DOHH2 (cell line): ENCODE data around the gene EPHA10.

Experiments used
- CTCF ChIP-seq: fragments of 200-600 bp; sonication (generic); IDR thresholded peaks from one replicate; pipeline ENCODE4 v1.5.1; 2014; ENCODE audit warnings: antibody characterized with exemption, mild to moderate bottlenecking, low read depth, low read length; ENCODE audit not compliant: poor library complexity, severe bottlenecking
- EZH2phosphoT487 ChIP-seq: fragments of 200-600 bp; sonication (generic); IDR thresholded peaks from 2 replicates; pipeline ENCODE4 v1.6.1; 2017; ENCODE audit warnings: borderline replicate concordance, mild to moderate bottlenecking, antibody characterized with exemption, low read length, moderate library complexity, mixed read lengths

- TF ChIP-seq CTCF (no peak), EZH2phosphoT487 (no peak)
Measured at GRCh38 chr1:37755290-37755689, 9.6 kb downstream of the EPHA10 start.
